Hematopoietic multipotent progenitor cell treated with erythropoietin and hydrocortisone succinate and interleukin-3 and kit ligand, for 4 days (in vitro differentiated cells): ENCODE data around the gene COL16A1.

ENCODE experiments used
- DNase-seq: peaks from one replicate; pipeline ENCODE4 v3.0.0-alpha.2; 2015

The COL16A1 gene

DNA sequence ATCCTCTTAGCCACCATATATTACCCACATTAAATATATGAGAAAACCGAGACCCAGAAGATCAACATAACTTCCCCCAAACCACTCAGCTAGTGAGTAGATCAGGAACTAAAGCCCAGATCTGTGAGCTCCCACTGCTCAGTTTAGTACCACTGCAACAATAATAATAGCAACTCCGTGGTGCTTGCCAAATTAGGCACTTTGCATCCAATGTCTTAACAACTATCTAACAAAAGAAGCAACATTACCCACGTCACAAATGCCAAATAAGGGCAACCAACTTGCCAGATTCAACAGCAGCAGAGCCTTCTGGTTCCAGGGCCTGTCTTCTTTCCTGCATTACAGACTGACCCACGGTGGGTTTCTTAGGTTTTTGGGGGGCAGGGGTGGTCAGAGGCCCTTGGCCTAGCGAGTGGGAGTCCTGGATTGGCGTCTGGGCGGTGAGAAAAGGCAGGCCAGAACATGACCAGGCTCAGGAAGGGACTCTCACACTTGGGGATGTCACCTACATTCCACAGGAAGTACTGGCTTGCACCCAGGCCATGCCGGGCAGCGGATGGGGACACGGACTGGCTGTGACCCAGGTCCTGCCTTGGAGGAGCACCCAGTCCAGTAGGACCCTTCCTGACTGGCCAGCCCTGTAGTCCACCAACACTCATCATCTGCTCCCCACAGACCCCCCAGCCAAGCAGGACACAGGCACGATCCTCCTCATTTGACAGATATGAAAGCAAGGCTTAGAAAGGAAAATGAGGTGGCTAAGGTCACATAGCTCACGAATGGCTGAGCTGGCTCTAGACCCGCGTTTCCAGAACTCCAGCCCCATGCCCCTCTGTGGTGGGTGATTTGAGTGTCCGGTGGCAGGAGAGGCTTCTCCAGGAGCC lies 81.7 kb downstream of the COL16A1 start:
- no peak for DNase-seq

DNA sequence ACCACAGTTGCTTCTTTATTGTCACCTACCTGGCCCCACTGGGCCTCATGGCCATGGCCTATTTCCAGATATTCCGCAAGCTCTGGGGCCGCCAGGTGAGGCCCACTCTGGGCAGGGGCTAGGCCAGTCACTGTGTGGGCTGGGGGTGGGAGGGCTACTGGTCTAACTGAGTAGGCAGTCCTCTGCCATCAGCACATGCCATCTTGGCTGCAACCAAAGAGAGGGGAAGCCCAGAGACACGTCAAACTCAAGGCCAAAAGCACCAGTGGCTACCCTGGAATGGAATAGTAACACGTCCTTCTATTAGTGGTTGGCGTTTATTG lies 82.4 kb downstream of the COL16A1 start:
- DNase-seq, result no peak

DNA sequence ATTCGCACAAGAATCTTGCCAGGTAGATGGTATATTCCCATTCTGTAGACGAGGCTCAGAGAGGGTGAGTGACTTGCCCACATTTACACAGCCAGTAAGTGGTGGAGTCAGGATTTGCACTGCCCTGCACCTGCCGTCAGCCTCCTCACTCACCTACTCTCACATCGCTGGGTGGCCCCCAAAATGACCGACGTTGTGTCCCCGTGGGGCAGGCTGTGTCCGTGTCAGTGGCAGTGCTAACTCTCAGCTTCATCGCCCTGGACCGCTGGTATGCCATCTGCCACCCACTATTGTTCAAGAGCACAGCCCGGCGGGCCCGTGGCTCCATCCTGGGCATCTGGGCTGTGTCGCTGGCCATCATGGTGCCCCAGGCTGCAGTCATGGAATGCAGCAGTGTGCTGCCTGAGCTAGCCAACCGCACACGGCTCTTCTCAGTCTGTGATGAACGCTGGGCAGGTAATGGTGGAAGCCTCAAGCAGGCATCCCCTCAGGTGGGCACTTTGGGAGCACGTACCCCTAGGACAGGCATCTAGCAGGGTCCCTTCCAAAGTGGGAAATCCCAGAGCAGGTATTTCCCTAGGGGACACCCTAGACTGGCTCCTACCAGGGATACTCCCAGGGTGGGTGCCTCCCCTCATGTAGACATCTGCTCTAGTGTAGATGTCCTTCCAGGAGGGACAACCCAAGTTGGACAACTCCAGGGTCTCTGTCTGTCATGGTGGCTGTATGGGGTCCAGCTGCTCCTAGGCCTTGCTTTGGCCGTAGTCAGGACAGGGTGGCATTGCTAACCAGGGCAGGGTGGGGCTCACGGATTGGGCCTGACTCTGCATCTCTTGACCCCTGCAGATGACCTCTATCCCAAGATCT lies 83.0 kb downstream of the COL16A1 start:
- DNase-seq, result no peak

DNA sequence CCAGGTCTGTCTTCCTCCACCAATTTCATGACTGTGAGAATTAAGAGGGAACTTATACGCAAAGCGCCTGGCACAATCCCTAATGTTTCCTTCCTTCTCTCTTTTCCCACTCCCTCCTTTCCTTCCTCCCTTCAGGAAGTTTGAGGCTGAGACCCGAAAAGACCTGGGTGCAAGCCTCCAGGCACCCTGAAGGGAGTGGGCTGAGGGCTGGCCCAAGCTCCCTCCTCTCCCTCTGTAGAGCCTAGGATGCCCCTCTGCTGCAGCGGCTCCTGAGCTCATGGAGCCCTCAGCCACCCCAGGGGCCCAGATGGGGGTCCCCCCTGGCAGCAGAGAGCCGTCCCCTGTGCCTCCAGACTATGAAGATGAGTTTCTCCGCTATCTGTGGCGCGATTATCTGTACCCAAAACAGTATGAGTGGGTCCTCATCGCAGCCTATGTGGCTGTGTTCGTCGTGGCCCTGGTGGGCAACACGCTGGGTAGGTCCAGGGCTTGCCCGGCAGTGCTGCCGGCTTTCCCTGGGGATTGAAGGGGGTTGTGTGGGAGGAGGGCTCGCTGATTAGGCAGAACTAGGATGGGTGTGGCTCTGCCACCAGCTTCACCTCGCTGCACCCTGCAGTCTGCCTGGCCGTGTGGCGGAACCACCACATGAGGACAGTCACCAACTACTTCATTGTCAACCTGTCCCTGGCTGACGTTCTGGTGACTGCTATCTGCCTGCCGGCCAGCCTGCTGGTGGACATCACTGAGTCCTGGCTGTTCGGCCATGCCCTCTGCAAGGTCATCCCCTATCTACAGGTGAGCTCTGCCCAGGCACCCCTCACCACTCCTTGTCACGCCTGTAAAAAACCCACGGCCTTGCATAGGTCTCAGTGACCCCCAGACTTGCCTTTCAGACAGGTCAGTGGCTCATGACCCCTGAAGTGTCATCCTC lies 84.6 kb downstream of the COL16A1 start:
- no peak for DNase-seq

DNA sequence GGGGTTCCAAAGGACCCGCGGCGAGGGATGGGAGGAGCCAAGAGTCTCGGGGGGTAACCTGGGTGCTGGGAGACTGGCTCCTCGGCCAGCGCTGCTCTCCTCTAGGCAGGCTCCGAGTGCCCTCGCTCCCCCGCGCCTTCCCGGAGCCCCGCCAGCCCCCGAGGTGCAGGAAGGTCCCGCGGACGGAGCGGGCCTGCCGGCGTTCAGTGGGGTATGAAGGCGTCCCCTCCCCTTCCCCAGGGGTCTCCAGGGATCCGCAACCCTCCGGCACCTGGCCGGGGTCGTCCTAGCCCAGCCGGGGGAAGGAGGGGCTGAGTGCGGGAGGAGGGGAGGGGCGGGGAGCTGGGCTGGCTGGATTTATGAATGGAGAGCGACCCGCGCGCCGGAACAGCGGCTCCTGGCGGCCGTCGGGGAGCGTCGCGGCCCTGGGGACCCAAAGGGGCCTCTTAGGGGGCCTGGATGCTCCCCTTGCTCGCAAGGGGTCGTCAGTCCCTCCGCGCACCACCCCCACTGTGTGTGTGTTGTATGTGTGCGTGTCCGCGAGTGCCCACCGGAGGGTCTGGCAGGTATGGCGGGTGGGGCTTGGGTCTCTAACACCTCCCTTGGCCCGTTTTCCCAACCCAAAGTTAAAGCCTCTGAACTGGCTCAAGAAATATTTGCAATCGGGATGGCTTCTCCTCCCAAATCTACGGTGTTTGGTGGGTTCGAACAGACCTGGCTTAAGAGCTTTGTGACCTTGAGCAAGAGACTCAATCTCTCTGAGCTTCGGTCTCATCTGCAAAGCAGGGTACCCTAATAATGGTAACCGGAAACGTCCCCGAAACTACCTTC lies 85.7 kb downstream of the COL16A1 start:
- peak; percentile 67 for DNase-seq

DNA sequence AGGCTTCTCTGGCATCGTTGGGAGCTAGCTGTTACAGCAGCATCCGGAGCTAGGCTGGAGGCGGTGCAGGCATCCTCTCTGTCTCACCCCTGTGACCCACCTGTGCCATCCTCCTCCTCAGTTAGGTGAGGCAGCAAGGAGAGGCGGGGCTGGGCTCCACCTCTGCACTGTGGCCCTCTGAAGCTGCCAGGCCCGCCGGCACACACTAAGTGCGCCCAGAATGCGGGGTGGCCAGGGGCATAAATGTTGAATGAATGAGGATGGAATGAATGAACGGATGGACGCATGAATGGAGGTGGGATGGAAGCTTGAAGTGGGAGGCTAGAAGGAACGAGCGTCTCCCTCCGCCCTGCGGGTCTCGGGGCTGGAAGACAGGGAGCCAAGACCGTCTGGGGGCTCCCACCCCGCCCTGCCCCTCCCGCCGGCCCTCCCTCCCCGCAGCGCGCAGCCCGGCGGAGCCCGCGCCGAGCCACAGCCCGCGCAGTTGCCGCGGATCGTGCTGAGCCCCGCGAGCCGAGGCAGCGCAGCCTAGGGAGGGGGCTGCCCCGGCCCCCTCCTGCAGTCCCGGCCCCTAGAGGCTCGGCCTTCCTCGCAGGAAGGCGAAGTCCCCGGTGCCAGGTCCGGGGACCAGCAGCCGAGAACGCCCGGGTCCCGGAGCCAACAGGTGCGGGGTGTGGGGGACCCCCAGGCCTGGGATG lies 86.5 kb downstream of the COL16A1 start, which contains the start of gene HCRTR1:
Gene HCRTR1 (plus strand): TSS at position 472 of the 698 bp plus-strand sequence. CDS start 1,504 bp downstream, outside the sequence.
- no peak for DNase-seq

DNA sequence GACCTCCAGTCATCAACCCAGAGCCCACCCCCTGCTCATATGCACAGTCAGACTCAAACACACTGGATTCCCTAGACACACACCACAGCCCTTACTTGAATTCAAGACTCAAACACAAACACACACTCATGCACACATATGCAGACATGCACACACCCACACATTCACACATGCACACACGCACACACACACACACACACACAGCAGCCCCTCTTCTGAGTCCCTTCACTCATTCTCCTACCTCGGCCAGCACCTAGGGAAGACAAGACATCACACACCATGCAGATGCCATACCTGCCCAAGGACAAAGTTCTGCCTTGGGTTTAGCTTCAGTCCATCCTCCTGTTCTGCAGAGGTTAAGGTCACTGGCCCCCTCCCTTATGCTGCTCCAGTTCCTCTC lies 87.9 kb downstream of the COL16A1 start:
- DNase-seq, result no peak

DNA sequence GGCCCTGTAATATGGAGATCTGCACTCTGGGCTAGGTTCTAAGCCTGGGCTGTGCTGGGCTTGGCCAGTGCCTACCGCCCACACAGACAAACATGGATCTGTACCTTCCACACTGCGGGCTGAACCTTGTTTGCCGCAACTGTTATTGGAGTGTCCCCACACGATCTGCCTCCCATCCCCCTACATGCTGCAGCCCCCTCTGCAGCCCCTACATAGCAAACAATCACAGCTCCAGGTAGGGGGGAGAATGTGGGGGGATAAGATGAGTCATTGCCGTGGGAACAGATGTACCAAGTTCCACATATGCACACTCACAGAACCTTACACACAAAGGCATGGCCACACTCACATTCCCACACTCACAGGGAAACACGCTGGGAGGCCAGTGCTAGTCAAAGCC lies 88.4 kb downstream of the COL16A1 start:
- no peak for DNase-seq

DNA sequence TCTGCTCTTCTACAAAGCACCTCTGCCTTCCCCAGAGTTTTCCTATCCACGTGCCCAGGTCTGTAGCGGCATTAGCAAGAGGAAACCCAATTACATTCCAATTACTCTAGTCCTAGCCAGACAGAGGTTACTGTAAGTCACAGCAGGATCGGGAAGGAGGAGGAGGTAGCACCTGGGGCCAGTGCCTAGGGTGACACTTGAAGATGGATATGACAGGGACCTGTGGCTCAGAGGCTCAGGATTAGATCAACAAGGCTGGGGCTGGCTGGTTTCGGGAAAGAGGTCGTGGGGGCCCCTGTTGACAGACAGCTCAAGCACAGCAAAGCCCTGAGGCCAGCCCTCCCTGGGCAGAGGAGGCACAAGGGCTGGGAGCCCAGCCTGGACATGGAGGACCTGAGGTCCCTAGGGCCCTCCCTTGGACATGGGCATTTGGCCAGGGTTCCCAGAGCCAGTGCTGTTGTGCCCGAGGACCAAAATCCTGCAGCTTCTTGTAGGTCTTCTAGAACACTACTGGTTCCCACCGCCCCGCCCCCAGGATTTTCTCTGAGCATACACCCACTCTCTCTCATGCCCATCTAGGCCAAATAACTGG lies 89.3 kb downstream of the COL16A1 start:
- no peak for DNase-seq

DNA sequence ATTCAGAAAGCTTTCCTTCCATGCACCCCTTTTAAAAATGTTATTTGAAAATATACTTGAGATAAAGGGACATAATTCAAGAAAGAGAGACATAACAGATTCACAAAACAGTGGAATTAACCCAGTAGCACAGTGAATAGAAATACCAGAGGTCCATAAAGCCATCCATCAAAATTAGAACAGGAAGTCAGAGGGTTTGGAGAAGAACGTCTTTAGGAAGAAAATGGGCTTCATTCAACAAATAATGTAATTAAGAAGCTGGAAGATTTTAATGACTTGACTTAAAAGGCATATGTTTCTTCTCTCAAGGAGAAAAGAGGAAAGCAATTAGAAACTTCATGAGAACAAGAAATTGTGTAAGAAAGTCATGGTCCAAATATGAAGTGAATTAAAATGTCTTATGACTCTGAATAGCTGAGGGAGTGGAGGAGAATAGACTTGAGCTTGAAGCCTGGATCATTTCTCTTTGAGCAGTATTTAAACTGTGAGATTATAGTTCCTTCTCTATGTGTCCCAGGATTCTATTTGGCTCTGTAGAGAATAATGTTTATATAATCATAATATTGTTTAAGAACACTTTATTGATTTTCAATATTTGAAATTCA lies 94.2 kb downstream of the COL16A1 start:
- DNase-seq, result no peak

DNA sequence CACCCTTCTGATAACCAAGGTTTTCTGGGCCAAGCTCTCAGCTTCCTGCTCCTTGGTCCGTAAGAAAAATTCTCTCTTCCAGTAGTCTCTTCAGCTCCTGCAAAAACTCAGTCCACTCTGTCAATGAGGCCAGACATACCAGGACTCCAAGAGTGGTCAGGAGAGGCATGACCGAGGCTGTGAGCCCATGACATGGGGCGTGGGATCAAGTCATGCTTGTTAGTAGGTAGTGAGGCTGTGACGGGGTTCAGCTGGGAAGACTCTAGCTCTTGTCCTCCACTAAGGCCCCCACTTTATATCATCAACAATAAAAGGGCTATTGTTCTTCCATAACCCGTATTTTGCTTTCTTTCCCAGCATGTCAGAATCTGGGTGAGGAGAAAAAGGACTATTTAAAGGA lies 96.5 kb downstream of the COL16A1 start:
- DNase-seq, result no peak

DNA sequence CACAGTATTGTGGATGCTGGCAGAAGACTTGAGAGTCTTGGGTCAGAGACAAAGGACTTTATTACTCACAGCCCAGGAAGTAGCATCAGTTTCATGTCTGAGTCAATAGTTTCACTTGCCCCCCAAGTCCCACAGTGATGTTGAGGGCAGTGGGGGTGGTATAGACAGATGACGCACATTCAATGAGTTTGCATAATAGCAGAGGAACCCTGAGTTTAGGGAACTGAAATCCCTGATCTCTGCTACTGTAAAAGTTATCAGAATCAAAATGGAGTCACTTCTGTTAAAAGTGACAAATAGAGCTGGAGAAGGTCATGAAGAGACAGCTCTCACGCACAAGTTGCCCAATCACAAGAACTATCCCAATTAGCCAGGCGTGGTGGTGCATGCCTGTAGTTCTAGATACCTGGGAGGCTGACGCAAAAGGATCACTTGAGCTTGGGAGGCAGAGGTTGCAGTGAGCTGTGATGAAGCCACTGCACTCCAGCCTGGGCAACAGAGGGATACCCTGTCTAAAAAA lies 97.8 kb downstream of the COL16A1 start:
- peak; percentile 23 for DNase-seq
